NCI-H2081 treated with DMSO at 0.1 percent for 48 hours (cell line): ENCODE data around the gene TOPAZ1.

Experiments
- DNase-seq: peaks from one replicate; lab custom pipeline; 2025; lab: John Stamatoyannopoulos, UW

The TOPAZ1 gene

DNA sequence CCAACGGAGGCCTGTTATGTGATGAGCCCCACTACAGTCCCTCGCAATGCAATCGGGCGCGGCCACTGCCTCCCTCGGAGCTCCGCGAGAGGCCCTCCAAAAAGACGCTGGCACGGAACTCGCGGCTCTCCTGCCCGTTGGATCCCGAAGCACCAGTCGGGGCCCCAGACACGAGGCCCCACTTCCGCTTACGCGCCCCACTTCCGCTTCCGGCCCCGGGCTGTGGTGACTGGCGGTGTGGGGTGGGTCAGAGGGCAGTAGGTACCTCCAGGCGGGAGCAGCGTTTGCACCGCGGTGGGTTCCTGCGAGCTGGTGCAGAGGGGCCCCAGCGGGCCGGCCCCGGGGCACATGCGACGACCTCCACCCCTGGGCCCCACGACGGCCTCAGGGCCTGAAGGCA lies at the start of gene TOPAZ1:
TOPAZ1 (plus strand) TSS at position 181 of the 400 bp plus-strand sequence; CDS start at position 349, 168 bp downstream.
- no peak for DNase-seq

DNA sequence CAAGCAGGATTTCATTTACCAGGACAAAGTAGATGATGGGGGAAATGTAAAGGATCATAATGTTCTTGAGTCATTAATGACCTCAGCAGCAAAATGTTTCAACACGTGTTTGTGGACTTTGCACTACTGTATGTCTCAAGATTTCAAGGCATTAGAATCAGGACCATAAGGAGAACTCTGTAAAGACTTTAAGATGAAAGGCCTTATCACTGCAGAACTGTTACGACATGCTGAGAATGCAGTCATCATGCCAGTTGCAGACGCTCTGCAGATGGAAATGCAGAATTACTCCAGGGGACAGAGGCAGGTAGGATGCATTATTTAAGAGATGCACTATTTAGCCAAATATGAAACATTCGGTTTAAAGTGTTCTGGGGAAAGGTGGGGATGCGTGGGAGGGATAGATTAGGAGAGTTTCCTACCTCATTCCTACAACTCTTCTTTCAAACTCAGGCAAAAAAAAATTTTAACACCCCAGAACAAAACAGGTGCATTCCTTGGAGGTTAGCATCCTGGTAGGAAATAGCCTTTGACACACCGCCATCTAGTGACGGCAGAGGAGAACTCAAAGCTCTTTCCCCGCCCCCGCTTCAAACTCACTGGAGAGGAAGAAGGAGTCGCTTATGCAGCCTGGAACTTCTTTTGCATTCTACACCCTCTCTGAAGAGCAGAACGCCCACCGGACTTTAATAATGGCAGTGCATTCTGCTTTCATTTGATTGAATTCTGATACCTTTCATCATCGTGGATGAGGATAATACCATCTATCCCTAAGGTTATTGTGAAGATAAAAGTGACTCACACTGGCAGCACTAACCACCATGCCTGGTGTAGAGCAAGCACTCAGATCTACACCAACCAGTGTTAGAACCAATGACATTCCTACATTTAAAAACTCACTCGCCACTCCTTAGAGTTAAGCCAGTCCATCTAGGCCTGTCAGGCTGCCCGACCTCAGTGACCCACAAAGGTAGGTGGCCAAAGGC lies 43.1 kb upstream of the TOPAZ1 start:
- no peak for DNase-seq

DNA sequence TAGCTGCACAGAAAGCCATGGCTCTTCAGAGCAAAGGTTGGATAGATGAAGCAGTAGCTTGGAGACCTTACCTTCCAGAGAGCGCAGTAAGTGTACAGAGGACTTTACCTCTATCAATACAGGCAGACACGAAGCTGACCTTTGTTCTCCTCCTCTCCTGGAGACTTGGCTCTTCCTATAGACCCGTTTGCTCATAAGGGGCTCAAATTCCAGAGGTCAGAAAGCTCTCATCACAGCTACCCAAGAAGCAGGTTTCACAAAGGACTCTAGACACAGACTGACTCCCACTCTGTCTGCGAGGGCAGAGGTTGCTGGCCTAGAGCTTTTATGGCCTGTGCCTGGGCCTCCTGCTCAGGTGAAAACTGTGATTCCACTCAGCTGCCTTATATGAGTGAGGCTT lies 35.4 kb upstream of the TOPAZ1 start:
- DNase-seq = no peak

DNA sequence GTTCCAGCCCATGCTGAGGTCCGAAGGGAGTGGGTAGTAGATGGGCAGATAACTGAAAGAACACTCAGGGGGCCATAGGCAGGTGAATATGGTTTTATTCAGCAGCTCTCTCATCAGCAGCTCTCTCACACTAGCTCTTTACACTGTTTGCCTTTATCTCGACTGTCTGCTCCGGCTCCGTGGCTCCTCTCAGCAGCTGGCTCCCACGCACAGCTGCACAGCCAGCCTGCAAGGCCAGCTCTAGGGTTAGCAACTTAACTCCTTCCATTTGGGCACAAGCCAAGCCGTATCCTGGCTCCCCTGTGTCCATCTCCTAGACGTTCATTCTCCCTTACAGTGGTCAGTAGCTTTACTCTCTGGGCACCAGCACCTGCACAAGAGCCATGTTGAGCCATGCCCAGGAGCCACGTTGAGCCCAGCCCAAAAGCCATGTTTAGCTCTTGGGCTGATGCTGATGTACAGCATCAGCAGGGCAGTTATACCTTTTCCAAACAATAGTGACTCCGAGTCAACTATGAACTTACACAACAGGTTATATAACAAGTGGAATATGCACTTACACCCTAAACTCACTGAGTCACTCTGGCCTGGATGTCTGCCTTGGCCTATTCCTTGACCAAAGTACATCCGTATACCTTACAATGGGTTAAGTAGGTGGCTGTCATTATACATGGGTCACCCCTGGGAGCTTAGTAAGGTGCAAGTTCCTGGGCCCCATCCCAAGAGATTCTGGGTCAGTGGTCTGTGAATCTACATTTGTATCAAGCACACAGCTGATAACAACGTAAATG lies 34.6 kb upstream of the TOPAZ1 start:
- DNase-seq = no peak

- DNase-seq = no peak
Observed at GRCh38 chr3:44208086-44208485, 33.6 kb upstream of the TOPAZ1 start.

DNA sequence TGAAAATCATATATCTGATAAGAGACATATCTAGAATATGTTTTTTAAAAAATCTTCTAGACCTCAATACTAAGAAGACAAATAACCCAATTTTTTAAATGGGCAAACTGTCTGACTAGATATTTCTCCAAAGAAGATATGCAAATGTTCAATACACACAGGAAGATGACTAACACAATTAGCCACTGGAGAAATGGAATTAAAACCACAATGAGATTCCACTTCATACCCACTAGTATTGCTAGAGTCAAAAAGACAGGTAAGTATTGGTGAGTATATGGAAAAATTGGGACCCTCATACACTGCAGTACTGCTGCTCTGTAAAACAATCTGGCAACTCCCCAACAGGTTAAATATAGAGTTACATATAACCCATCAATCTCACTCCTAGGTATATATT lies 33.1 kb upstream of the TOPAZ1 start:
- no peak for DNase-seq

DNA sequence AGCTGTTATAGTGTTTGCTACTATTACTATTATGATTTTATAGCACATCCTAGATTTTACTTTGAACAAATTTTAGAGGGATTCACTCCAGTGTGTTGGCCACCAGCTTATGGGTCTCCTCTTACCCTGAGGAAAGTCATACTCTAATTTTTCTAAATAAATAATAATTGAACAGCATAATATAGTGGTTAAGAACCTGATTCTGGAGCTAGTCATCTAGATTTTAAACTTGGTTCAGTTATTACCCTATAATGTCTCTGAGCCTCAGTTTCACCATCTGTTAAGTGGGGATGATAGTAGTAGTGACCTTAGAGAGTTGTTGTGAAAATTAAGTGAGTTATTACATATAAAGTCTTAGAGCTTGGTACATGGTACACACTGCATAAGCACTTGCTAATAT lies 30.7 kb upstream of the TOPAZ1 start:
- DNase-seq = no peak

DNA sequence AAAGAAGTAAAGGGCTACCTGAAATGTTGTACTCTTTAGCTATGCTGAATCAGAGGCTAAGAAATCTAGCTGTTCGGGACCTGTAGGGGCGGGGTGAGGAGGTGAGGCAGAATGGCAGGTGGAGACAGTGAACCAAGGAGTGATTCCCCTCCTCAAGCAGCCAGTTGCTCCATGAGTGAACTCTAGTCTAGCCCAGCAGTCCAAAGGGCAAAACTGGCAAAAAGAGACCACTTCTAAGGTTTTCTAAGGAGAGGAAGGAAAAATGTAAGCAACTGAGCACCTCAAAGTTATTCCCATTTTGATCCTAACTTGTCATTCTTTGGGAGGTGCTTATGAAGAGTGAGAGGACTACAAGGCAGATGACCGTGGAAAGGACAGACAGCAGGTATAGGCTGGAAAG lies 19.3 kb upstream of the TOPAZ1 start:
- no peak for DNase-seq

GRCh38 chr3:44223299-44223698 lies 18.4 kb upstream of the TOPAZ1 start:
- no peak for DNase-seq

DNA sequence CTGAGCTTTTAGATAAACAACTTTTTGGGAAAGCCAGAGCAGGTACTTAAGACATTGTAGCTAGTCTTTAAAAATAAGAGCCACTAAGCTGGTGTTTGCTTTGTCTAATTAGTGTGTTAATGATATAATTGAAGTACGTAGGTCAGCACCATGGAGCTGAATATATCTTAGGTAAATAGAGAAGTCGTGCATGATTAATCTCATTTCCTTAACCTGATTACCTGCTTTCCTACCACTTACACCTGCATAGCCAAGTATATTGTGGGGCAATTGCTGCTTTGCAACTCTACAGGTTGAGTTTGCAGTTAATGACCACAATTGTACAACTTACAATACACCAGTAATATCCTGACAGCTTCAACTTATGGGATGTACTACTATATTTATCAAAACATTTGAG lies 17.6 kb upstream of the TOPAZ1 start:
- no peak for DNase-seq

DNA sequence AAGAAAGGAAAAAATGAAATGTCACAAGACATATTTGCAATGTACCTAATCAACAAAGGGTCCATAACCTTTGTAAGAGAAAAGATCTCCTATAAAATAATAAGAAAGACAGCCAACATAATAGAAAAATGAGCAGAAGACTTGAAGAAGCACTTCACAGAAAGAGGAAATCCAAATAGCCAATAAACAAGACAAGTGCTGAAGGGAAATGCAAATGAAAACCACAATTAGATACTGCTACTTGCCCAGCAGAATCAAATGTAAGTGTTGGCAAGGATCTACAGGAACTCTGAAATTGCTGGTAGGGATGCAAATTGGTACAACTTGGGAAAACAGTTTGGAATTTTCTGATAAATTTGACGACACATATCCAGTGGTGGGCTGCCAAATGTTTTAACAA lies 15.1 kb upstream of the TOPAZ1 start:
- no peak for DNase-seq

DNA sequence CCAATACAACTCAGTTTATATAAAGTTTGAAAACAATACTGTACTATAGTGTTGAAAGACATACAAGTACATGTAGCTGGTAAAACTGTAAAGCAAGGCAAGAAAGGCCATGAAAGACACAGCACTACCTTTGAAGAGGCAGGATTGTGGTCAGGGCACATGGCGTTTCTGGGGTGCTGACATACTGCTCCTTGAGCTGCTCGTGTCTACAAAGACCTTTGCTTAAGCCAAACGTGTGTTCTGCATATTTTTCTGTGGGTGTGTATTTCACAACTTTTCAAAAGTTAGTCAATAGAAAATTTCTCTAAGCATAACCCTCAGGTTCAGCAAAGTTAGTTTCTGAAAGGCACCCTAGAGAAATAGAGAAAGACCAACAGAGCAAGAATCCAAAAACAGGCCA lies 14.1 kb upstream of the TOPAZ1 start:
- no peak for DNase-seq

- no peak for DNase-seq
Observed at GRCh38 chr3:44228900-44229299, 12.8 kb upstream of the TOPAZ1 start.

- DNase-seq = no peak
Observed at GRCh38 chr3:44232407-44232806, 9.3 kb upstream of the TOPAZ1 start.

GRCh38 chr3:44234648-44235268 lies 6.9 kb upstream of the TOPAZ1 start:
- DNase-seq = no peak

GRCh38 chr3:44235604-44236484 lies 5.8 kb upstream of the TOPAZ1 start:
- DNase-seq = no peak

DNA sequence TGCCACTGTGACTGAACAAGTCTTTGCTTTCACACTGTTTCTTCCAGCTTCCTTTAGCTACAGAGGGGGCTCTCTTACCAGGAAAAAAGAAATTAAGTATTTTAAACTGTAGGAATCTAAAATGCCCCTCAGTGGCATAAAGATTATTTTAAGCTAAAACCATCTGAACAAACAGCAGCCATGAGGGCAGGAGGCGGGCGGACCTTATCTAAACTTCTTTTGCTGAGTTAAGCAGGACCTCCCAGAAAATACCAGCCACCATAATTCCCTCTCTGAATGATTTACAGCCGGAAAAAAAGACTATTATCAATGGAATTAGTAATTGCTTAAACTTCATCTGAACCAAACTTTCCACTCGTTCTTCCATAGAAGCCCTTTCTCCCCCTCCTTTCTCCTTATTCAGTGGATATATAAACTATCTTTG lies 5.2 kb upstream of the TOPAZ1 start:
- DNase-seq = no peak

- no peak for DNase-seq
Observed at GRCh38 chr3:44237161-44237560, 4.5 kb upstream of the TOPAZ1 start.

GRCh38 chr3:44237665-44238064 lies 4.0 kb upstream of the TOPAZ1 start:
- DNase-seq = no peak

DNA sequence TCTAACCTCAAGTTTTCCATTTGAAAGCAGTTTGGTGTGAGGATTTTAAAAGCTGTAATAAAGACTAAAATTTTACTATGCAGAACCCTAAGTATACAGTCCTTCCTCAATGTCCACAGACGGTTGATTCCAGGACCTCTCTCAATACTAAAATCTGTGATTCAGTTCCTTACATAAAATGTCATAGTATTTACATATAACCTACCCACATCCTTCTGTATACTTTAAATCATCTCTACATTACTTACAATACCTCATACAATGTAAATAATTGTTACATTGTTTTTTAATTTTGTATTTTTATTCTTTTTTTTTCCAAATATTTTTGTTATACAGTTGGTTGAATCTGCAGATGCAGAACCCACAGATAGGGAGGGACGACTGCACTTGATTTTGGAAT lies 2.8 kb upstream of the TOPAZ1 start:
- DNase-seq = no peak

GRCh38 chr3:44240061-44240460 lies 1.6 kb upstream of the TOPAZ1 start:
- DNase-seq = no peak

- DNase-seq = no peak
Observed at GRCh38 chr3:44242721-44243120, 1.0 kb downstream of the TOPAZ1 start.
